Kidney capillary endothelial cell (primary cell): ENCODE results near the gene RASL10B.
"Not testable (repeated sequence)": the region's sequence is repeated elsewhere in the genome, so short reads cannot be mapped to it uniquely, and the experiment has no call there.

Experiments used
- DNase-seq: peaks from one replicate; pipeline ENCODE4 v3.0.0-alpha.2; 2018; ENCODE audit warnings: low spot score

RASL10B gene

GRCh38 chr17:35731239-35731916 lies at the start of gene RASL10B:
Gene RASL10B (plus strand): TSS chr17:35731639. CDS start chr17:35735185, 3,546 bp downstream.
- no peak for DNase-seq

GRCh38 chr17:35683591-35683990 lies 47.8 kb upstream of the RASL10B start:
- no peak for DNase-seq

- DNase-seq, result no peak
These were observed 47.2 kb upstream of the RASL10B start for GRCh38 chr17:35684055-35684802.

- DNase-seq, result no peak
These were observed 38.8 kb upstream of the RASL10B start for GRCh38 chr17:35692512-35693210.

- DNase-seq, result no peak
These were observed 37.8 kb upstream of the RASL10B start for GRCh38 chr17:35693662-35694061.

GRCh38 chr17:35694906-35695305 lies 36.5 kb upstream of the RASL10B start:
- no peak for DNase-seq

- no peak for DNase-seq
These were observed 35.8 kb upstream of the RASL10B start for GRCh38 chr17:35695613-35696012.

GRCh38 chr17:35698800-35699199 lies 32.6 kb upstream of the RASL10B start:
- no peak for DNase-seq

- no peak for DNase-seq
These were observed 31.3 kb upstream of the RASL10B start for GRCh38 chr17:35700150-35700549.

- DNase-seq, result no peak
These were observed 29.9 kb upstream of the RASL10B start for GRCh38 chr17:35701491-35701890.

- DNase-seq, result not testable (repeated sequence)
These were observed 28.1 kb upstream of the RASL10B start for GRCh38 chr17:35703308-35703707.

GRCh38 chr17:35705230-35705629 lies 26.2 kb upstream of the RASL10B start:
- DNase-seq, result no peak

GRCh38 chr17:35705705-35706104 lies 25.7 kb upstream of the RASL10B start:
- no peak for DNase-seq

GRCh38 chr17:35708149-35708548 lies 23.3 kb upstream of the RASL10B start:
- DNase-seq, result no peak

- DNase-seq, result no peak
These were observed 22.5 kb upstream of the RASL10B start for GRCh38 chr17:35708951-35709350.

- no peak for DNase-seq
These were observed 21.6 kb upstream of the RASL10B start for GRCh38 chr17:35709874-35710273.

GRCh38 chr17:35710950-35711349 lies 20.5 kb upstream of the RASL10B start:
- no peak for DNase-seq

- peak; percentile 99 for DNase-seq
These were observed 18.2 kb upstream of the RASL10B start for GRCh38 chr17:35713069-35713728.

- DNase-seq, result no peak
These were observed 16.5 kb upstream of the RASL10B start for GRCh38 chr17:35714988-35715387.

- DNase-seq, result no peak
These were observed 16.0 kb upstream of the RASL10B start for GRCh38 chr17:35715416-35715815.

GRCh38 chr17:35716173-35716572 lies 15.3 kb upstream of the RASL10B start:
- no peak for DNase-seq

GRCh38 chr17:35716897-35717465 lies 14.5 kb upstream of the RASL10B start:
- DNase-seq, result no peak
